Ishikawa (cell line): ENCODE data around the gene AP1M2.

Experiments used
- FOXM1 ChIP-seq: IDR thresholded peaks from 2 replicates; pipeline ENCODE4 v1.6.1; 2012; ENCODE audit warnings: low read depth, borderline replicate concordance
- MAX ChIP-seq: IDR thresholded peaks from 2 replicates; pipeline ENCODE4 v1.6.1; 2012
- TAF1 ChIP-seq: IDR thresholded peaks from 2 replicates; pipeline ENCODE4 v1.6.1; 2012; ENCODE audit warnings: low read depth, mild to moderate bottlenecking
- YY1 ChIP-seq: IDR thresholded peaks from 2 replicates; pipeline ENCODE4 v1.6.1; 2012; ENCODE audit warnings: low read depth
- TF ChIP-seq, protein P1 (sequence below): IDR thresholded peaks from 2 replicates; pipeline ENCODE4 v1.6.1; 2012

DNA sequence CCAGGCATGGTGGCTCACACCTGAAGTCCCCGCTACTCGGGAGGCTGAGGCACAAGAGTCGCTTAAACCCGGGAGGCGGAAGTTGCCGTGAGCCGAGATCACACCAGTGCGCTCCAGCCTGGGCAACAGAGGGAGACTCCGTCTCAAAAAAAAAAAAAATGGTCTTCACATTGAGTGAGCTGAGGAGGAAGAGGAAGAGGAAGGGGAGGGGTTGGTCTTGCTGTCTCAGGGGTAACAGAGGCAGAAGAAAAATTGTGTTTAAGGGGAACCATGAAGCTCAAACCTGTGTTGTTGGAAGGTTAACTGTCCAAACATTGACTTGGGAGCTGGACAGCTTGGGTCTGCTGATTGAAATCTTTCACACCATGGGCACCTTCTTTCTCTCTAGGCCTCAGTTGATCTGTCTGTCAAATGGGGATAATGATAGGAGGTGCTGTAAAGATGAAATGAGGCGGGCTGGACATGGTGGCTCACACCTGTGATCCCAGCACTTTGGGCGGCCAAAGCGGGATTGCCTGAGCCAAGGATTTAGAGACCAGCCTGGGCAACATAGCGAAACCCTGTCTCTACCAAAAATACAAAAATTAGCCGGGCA, 28.4 kb upstream of the AP1M2 start:
- TF ChIP-seq FOXM1, result no peak
- TF ChIP-seq, protein P1, sequence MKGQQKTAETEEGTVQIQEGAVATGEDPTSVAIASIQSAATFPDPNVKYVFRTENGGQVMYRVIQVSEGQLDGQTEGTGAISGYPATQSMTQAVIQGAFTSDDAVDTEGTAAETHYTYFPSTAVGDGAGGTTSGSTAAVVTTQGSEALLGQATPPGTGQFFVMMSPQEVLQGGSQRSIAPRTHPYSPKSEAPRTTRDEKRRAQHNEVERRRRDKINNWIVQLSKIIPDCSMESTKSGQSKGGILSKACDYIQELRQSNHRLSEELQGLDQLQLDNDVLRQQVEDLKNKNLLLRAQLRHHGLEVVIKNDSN, result no peak
- TF ChIP-seq YY1, result no peak
- no peak for TF ChIP-seq MAX
- TF ChIP-seq TAF1, result no peak
